HT1080 (cell line): ENCODE data around the gene CAMK1G. TPM values are rescaled to one million over a fixed set of nuclear protein-coding genes. Genes with fewer than 3 reads are reported as not detected.

Experiments used
- DNase-seq: peaks from one replicate; pipeline ENCODE4 v3.0.0-alpha.2; 2015; ENCODE audit warnings: low read depth
- total RNA-seq: library from RNA; depleted of rRNA; stranded (reverse); fragments of >200 nt; shearing (Covaris generic); gene quantifications from 2 replicates; pipeline ENCODE4 v1.2.3, GENCODE V29; 2014

CAMK1G gene
- total RNA-seq, 1 experiment from 2014 or later: not detected

DNA sequence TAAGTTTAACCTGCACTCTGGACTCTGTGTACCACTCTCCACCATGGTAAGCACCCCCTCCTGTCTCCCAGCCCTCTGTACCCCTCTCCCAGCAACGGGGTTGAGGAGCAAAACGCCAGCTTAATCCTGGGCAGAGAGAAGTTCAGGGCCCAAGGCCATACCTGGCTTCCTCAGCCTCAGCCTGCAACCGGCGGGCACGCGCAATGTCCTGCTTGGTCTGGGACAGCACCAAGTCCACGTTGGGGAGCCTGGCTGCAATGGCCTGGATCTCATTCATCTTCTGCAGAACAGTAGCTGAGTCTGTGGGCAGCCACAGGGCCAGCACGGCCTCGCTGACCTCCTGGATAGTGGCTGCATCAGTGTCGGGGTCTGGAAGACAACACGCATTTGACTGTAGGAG lies 34.8 kb downstream of the CAMK1G start:
- DNase-seq: no peak

- no peak for DNase-seq
Measured at GRCh38 chr1:209618756-209619420, 35.4 kb downstream of the CAMK1G start.

DNA sequence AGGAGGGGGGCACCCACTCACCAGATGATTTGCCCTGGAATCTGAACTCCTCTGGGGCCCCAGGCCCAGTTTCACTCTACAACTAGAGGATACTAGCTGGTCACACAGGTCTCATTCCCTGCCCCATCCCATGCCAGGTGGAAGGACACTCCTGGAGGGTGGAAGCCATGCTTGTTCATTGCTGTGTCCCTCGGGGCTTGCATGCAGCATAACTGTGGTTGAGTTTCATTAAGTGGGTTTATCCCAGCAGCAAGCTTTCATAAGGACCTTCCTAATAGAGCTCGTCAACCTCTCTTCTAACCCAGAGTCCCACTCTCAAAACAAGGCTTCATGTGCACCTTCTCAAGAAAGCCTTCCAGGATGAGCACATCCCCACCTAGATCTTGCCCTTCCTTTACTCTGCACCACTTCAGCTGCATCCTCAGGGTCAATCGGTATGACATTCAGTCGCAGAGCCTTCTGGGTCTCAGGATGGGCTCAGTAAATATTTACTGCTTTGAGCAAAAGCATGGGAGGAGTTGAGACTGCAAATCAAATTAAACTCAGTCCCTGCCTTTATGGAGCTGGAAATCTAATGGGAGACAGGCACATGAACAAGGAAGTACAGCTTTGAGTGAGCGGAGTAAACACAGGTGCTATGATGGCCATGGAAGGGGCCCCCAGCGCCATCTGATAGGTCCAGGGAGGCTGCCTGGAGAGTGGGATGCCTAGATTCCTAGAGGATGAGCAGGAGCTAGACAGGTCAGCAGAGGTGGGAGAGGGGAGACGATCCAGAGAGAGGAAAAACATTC lies 36.4 kb downstream of the CAMK1G start:
- no peak for DNase-seq

GRCh38 chr1:209620487-209620884 lies 37.0 kb downstream of the CAMK1G start:
- no peak for DNase-seq

DNA sequence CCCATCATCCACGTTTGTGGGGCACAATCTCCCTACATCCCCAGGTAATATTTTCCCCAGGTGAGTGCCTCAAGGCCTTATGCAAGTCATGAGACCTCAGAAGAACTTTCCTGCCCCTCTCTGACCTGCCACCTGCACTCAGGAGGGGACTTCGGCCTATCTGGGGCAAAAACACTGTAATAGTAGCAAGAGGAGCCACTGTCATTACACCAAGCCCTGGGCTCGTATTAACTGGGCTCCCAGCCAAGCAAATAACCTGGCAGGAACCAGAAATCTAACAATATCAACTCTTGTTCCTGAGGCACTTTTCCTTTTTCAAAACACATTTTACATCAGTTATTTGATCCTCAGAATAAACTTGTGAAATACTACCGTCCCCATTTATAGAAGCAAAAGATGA lies 37.8 kb downstream of the CAMK1G start:
- no peak for DNase-seq

DNA sequence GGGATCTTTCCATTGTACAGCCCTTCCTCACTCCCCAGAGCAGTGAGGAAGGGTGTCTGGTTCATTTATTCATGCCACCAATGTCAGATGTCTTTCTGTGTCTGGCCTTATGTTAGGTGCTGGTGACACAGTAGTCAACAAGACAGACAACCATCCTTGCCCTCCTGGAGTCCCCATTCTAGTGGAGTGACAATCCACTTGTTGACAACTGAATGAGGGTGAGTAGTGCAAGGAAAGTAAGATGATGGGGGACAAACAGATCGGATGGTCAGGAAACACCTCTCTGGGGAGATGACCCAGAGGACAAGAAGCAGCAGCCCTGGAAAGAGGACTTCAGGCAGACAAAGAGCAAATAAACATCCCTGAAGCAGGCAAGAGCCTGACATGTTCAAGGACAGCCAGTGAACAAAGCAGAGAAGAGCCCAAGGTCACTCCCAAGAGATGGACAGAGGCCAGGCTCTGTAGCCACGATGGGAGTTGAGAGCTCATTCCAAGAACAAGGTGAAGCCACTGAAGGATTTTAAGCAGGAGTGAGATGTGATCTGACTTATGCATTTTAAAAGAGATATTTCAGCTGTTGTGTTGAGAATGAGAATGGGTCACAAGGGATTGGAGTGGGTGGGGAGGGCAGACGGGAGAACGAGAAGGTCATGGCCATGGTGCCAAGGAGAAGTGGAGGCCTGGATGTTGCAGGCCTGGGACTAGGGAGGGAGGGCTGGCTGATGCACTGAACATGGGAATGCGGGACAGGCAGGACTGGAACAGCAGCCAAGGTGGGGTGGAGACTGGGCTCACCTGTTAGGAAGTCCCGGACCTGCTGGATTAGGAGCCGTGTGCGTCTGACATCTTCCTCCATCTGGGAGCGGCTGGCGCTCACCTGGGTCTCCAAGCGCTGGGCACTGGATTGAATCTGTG lies 38.5 kb downstream of the CAMK1G start:
- DNase-seq: no peak

- DNase-seq: no peak
Measured at GRCh38 chr1:209622841-209623829, 39.6 kb downstream of the CAMK1G start.

- DNase-seq: peak; percentile 72
Measured at GRCh38 chr1:209624558-209625549, 41.3 kb downstream of the CAMK1G start.

DNA sequence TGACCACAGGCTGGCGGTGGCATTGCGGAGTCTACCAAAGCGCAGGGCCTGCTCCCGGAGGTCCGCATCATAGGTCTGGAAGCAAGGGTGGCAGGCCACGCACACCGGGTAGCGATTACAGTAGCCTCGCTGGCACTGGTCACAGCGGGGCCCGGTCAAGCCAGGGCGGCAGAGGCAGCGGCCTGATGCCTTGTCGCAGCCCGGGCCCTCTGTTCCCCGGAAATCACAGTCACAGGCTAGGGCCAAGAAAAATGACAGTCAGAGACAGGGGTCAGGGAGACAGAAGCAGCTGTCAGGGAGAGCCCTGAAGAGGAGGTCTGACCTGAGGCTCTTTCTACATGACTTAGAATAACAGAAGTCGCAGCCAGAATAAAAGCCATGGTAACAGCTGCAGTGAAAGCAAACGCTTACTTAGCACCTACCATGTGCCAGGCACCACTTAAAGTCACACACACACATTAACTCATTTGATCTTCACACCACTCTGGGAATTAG lies 42.3 kb downstream of the CAMK1G start:
- no peak for DNase-seq

DNA sequence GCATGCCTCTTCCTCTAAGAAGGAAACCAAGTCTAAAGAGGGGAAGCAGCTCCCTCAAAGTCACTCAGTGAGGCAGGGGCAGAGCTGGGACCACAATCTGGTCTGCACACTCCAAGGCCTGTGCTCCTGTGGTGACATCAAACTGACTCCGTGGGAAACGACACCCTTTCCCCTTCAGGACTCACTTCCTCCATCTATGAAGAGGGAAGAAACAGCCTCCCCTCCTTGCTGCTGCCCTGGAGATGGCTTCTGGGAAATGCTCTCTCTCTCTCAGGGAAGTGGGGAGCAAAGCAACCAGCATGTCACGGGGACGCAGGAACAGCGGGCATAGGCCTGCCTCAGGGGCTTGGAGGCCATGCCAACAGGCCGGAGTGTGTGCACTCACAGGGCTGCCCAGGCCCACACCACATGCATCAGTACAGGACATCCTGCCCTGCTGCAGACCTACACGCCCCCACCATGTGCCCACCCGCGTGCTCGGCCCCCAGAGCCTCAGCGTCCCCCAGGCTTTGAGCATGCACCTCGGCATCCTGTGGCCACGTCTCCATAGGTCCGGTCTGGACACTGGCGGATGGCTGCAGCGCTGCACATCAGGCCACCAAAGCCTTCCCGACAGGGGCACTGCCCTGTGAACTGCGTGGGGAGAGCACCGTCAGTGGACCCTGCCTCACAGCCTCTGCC lies 43.0 kb downstream of the CAMK1G start:
- DNase-seq: no peak

DNA sequence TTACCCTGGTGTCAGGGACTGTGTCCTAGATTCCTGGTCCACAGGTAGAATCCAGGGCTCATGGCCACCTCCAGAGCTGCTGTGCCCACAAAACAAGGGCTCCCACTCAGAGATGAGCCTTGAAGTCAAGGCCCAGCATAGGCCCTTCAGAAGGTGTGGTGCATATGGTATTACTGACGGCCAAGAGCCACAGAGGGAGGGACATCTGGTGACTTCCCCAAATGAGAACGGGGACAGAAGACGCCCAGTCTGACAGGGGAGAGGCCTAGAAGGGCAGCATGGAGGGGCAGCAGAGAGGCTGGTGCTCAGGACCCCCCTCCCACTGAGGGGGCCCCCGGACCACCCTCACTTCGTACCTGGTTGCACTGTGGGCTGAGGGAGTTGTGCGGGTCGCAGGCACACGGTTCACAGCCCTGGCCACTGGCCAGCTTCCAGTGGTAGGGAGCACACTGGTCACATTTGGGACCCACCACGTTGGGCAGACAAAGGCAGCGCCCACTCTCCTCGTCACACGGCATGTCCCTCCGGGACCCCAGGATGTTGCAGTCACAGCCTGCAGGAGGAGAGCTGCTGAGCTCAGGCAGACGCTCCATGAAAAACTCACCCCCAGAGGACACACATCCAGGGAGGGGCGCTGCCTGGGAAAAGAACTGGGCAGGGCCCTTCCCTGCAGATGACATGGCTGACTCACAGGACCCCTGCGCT lies 43.7 kb downstream of the CAMK1G start:
- no peak for DNase-seq

GRCh38 chr1:209627732-209628196 lies 44.2 kb downstream of the CAMK1G start:
- peak; percentile 85 for DNase-seq

DNA sequence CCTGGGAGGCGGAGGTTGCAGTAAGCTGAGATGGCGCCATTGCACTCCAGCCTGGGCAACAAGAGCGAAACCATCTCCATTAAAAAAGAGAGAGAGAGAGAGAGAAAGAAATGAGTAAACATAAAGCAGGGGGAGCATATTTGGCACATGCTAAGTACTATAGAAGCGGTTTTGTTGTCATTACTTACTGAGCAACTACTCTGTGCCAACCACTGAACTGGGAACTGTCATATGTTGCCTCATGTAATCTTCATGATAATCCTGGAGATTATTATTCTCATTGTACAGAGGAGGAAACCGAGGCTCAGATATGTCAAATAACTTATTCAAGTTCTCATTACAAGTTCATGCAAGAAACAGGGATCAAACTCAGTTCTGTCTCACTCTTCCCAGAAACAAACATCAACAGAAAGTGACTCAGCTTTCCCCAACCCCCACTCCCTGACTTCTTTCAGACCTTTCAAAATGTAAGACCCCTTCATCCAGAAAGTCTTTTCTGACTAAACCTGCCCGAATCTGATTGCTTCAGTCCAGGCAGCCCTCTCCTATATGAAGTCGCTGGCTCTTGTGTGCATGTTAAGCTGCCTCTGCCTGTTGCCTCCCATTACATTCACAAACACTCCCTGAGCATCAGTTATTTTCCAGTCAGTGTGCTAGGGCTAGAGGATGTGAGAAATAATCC lies 45.2 kb downstream of the CAMK1G start:
- no peak for DNase-seq

DNA sequence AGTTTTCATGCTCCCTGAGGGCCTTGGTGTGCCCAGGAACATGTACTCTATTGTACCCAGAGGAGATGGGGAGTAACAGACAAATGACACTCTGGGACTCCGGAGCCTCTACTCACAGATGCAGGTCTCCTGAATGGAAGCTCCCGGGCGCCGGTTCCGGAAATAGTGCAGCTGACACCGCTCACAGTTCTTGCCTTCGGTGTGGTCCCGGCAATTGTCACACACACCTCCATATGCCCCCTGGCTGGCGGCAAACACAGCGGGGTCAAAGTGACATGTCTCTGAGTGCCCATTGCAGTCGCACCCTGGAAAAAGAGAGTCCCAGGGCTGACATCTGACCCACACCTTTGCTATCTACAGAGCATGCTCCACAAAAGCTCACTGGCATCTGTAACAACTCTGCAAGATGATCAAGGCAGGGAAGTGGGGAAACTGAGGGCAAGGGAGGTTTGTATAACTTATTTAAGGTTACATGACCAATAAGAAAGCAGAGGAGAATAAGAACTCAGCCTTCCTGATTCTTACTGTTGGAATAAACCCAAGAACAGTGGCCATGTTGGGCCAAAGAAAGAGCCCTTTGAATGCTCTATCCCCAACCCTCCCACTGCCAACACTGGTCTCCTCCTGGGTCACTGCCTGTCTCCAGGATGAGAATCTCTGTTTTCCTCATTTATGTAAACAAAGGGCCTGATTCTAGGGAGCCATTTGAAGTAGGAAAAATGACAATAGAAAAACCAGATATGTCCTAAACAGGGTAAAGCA lies 46.3 kb downstream of the CAMK1G start:
- no peak for DNase-seq

DNA sequence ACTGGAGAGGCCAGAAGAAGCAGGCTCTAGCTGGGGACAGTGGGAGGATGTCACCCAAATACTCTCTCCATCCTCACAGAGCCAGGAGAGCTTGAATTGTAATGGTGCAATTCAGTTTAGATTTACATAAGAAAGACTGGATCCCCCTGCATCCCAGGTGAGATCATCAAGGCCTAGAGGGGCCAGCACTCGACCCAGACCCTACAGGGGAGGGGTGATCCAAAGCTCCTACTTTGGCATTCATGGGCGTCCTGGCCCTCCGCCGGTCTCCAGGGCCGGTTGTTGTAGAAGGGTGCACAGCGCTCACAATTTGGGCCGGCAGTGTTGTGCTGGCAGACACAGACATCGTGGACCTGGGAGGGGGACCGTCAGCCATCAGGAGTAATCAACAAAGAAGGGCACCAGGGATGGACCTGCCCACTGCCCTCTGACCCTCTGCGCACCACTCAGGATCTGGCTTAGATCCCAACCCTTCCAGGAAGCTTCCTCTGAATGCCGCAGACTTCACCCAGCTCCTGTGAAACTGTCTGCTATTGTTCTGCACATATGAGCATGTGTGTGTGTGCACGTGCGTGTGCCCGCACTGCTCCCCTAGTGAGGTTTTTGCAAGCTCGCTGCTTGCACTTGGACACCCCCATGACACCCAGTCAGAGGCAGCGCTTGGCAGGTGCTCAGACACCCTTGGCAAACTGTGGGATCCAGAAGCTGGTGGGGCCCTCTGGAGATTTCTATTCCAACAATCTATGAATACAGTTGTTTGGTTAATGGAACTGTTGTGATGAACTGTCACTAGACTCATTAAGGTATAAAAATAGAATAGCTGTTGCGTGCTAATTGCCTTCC lies 47.1 kb downstream of the CAMK1G start:
- no peak for DNase-seq
